ENCODE measurements around the gene GRAMD4. TPM values are rescaled to one million over a fixed set of nuclear protein-coding genes. Genes with fewer than 3 reads are reported as not detected.

Gene GRAMD4
- total RNA-seq, 1 donor from 2014 or later: 24.1 TPM

DNA sequence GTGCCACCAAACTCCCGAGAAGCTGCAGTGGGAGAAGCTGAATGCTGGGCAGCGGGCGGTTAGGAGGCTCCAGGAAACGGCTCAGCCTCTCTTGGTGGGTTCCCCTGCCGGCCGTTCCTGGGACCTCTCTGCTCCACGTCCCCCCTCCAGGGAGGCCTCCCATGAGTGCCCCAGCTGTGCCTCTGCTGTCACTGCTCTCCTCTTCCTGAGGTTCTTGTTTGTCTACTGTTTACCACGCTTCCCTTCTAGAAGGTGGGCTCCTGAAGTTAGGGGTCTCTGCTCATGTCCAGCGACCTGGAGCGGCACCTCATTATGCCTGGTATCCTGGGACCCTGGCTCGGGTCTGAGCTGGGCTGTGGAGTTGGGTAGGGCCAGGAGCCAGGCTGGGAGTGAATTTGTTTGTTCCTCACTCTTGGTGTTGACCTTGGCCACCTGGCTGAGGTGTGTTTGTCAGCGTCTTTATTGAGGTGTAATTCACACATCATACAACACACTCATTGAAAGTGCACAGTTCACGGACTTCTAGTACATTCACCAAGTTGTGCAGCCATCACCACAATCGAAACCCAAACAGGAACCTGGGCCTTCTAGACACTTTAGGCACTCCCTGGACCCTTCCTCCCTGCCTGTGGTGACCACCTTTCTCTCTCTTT is 37.8 kb upstream of the GRAMD4 start:
- DNase-seq (ENCODE audit: extremely low read depth, low read depth, low spot score): no peak

GRCh38 chr22:46583571-46583970 is 36.6 kb upstream of the GRAMD4 start:
- DNase-seq (ENCODE audit: extremely low read depth, low read depth, low spot score): no peak

DNA sequence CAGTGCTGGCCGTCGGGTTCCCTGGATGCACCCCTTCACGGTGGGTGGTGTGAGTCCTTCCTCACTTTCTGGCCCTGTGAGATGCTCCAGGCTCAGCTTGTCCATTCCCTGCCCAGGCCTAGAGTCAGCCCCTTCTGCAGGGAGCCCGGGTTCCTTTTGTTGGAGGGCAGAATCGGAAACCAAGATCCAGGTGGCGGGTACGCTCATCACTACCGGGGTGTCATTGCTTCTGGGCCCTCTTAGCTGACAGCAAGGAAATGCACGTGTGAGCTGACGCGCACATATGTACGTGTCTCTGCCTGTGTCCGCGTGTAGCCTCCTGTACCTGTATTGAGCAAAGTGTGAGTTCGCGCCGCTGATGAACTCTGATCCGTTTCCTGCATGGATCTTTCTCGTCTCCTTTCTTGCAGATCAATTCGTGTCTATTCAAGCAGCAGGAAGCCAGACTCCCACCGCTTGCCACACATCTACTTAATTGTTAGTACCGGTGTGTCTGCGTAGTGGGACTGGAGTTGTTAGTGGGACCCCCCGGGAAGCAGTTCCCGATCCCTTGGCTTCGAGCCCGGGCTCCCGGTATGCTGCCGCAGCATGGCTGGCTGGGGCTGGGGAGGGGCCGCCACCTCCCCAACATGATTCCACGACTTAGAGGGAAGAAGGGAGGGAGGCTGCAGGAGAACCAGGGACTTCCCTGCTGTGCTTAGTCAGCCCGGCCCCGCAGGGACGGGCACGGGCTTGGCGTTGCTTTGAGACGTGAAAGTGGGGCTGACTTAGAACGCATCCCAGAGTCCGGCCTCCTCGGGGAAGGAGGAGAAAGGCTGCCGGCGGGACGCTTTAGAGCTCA is 35.9 kb upstream of the GRAMD4 start:
- DNase-seq (ENCODE audit: extremely low read depth, low read depth, low spot score): no peak

- no peak for DNase-seq (ENCODE audit: extremely low read depth, low read depth, low spot score)
Observed at GRCh38 chr22:46585340-46586122, 34.7 kb upstream of the GRAMD4 start.

DNA sequence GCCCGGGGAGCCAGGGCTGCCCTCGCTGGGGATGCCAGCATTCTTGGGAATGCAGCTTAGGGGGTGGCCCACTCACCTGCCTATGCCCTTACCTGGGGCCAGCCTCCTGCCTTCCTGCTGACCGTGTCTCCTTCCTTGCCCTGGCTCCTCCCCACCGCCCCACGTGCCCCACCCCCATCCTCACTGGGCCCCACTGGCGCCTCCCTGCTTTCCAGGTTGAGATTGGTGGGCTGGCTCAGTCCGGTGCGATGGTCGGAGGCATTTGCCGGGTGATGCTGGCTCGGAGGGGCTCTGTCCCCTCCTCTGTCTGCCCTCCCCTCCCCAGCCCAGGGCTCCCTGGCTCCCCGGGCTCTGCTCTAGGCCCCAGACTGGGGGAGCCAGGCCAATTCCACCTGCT is 34.1 kb upstream of the GRAMD4 start:
- no peak for DNase-seq (ENCODE audit: extremely low read depth, low read depth, low spot score)

DNA sequence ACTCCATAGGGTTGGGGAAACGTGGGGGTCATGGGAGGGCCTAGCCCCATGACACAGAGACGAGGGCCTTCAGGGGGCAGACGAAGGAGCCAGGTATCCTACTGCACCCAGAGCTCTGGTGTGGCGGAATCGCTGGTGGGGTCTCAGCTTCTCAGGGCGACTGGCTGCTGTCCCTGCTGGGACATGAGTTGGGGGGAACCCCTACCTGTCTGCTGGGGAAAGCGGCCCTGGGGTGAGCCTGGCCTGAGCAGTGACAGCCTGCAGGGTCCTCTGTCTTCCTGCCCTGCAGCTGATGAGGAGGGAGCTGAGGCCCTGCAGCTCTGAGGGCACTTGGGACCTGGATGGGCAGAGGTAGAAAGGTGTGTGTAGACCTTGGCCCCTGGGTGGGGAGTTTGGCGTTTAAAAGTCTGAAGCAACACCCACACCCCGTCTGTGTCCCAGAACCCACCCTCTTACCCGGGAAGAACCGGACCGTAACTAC is 33.6 kb upstream of the GRAMD4 start:
- DNase-seq (ENCODE audit: extremely low read depth, low read depth, low spot score): no peak

DNA sequence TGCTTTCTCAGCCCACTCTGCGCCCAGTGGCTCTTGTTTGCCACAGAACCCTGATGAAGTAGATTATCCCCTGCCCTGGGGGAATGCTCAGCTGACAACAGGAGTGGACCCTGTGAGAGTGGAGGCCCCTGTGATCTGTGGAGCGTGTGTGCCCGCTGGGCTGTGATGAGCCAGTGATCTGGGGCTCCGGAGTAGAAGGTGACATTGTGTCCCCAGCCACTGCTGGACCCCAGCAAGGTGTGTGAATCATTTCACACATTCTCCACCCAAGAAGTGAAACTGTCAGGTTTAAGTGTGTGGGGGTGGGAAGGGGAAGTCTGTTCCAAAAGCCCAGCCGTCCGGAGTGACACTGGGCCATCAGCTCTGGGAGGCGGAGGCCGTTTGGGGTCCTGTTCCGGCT is 33.1 kb upstream of the GRAMD4 start:
- no peak for DNase-seq (ENCODE audit: extremely low read depth, low read depth, low spot score)

DNA sequence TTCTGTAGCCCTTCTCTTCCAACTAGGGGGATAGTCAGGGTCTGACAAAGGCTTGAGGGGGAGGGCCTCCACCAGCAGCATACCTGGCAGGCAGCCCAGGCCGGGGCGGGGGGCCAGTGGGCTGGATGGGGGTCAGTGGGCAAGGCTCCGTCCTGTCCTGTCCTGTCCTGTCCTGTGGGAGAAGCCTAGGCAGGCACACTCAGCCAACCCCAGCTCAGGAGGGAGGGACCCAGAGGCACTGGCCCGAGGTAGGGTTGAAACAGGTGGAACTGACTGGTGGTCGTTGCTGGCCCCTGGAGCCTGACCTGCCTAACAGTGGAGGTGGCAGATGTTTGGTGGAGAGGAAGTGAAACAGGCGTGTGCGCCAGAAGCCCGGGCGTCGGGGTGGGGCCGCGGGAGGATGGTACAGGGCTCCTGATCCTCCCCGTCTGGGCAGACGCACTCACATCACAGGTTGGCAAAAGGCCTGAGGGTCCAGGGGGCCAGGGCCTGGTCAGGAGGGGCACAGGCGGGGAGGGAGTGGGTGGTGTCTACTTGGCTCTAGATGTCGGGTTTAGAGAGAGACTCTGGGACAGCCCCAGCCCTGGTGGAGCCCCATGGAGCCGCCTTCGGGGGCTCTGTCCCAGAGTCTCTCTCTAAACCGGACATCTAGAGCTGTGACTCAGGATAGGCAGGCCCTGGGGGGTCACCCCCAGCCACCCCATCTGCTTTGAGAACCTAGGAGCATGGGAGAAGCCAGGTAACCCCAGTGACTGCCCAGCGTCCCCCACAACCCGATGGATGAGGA is 32.5 kb upstream of the GRAMD4 start:
- no peak for DNase-seq (ENCODE audit: extremely low read depth, low read depth, low spot score)

GRCh38 chr22:46588279-46589140 is 31.7 kb upstream of the GRAMD4 start:
- DNase-seq (ENCODE audit: extremely low read depth, low read depth, low spot score): no peak

DNA sequence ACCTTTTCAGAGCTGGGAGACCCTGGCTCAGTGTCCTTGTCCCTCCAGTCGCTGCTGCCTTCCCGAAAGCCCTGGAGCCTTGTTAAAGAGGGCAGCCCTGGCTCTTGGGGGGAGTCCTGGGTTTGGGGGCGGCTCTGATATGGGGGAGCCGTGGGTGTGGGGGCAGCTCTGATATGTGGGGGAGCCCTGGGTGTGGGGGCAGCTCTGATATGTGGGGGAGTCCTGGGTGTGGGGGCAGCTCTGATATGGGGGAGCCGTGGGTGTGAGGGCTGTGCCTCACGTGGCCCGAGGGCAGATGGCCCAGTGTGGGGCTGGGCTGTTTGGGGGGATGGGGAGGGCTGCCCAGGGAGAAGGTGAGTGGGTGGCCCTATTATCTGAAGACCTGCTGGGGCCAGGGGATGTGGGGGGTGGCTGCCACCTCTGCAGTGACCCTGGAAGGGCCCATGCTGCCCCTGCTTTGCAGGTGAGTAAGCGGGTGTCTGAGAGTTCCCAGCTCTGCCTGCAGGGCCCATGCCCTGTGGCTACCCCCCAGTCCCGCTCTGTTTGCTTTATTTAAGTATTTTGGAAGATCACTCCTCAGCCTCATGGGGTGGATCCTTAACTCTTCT is 30.9 kb upstream of the GRAMD4 start:
- DNase-seq (ENCODE audit: extremely low read depth, low read depth, low spot score): no peak

GRCh38 chr22:46589871-46590271 is 30.3 kb upstream of the GRAMD4 start:
- DNase-seq (ENCODE audit: extremely low read depth, low read depth, low spot score): no peak

DNA sequence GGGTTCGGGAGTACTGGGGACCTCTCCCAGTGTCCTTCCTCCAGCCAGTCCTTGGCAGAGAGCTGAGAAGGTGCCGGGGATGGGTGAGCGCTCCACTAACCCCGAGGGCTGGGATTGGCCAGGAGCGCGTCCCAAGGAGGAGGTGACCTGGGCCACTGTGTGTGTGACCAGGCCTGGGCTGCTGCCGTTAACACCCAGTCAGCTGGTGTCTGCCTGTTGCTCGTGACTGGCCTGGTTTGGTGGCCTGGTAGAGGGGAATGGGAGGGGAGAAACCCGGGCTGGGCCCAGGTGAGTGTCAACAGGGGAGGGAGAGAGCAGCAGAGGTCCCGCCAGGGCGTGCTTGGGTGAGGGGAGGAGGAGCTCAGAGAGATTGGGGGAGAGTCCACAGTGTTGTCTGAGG is 29.9 kb upstream of the GRAMD4 start:
- no peak for DNase-seq (ENCODE audit: extremely low read depth, low read depth, low spot score)

GRCh38 chr22:46591930-46592329 is 28.3 kb upstream of the GRAMD4 start:
- no peak for DNase-seq (ENCODE audit: extremely low read depth, low read depth, low spot score)

DNA sequence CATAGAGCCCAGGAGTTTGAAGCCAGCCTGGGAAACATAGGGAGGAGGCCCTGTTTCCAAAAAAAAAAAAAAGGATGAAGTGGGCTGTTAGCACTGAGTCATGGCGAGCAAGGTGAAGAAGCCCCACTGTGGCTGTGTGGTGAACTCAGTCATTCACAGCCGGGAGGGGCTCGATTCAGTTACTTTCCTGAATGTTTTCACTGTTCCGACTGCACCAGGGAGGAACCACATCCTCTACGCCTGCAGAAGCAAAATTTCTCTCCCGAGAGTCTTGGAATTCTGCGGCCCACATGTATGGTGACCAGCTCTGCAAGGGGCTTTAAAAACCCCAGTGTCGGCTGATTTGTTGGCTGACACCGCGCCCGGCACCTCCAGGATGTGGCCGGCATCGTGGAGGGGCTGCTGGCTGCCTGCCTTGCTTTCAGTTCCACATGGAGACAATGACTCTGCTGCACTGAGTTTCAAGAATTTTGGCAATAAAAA is 27.8 kb upstream of the GRAMD4 start:
- DNase-seq (ENCODE audit: extremely low read depth, low read depth, low spot score): no peak

DNA sequence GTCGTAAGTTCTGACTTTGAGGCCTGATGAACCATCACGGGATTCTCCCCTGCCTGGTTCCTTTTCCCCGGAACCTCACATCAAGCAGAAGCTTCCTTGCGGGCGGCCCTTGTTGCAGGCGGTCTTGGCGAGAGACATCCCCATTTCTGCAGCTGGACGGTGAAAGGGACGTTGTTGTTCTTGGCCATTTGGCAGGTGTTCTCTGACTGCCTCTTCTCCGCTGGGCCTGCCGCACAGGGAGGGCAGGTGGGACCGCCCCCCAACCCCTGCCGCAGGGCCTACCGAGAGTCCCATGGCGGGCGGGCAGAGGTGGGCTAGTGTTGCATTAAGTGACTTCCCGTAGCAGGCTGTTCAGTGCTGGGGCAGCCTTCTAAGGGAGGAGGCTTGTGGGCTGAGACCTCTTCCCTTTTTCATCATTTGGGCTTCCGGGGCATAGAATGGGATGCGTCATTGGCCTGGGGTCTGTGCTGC is 26.9 kb upstream of the GRAMD4 start:
- no peak for DNase-seq (ENCODE audit: extremely low read depth, low read depth, low spot score)

DNA sequence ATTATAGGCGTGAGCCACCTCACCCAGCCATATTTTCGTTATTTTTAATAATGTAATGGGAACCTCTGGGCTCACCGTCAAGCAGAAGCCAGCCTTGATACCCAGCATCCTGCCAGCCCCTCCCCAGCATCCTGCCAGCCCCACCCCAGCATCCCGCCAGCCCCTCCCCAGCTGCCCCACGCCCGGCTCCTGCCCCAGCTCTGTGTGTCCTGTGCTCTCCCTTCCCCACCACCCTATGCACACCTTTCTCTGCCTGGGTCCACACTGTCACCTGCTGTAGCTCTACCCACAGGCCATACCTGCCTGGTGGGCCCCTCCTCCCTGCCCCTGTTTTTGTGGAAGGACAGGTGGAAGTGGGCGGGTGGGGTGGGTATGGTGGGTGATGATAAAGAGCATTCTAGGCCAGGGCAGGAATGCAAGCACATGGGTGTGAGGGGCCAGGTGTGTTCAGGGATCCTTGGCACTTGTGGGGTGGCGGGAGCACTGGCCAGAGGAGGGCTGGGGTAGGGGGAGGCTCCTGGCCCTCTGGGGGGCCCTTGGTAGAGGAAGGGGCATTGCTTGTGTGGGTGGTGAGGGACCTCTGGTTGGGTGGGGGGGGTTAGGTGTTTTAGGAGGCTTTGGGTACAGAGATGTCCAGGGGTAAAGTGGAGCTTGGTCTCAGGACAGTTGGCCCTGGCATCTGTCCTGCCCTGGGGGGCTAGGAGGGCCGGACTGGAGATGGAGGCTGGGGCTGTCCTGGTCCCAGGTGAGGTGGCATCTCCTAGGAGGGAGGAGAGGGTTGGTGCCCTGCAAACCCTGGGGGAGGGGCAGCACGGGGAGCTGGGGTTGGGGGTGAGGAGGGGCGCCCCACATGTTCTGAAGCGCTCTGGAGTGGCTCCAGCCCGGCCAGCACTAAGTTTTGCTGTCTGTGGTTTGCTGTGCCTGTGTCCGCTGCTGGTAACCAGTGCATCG is 25.9 kb upstream of the GRAMD4 start:
- DNase-seq (ENCODE audit: extremely low read depth, low read depth, low spot score): no peak

DNA sequence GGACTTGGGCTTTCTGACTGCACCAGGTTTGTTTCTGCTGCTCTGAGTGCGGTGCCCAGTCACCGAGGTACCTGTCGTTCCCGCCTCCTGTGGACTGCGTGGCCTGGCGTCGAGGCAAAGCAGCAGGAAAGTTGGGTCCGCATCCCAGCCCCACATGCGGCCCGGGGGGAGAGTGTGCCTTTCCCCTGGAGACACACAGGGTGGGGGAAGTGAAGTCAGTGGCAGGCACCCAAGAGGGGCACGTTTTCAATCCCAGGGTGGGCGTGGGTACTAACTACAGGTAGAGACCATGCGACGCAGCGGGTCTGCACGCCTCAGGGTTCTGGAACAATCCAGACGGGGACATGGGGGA is 25.3 kb upstream of the GRAMD4 start:
- no peak for DNase-seq (ENCODE audit: extremely low read depth, low read depth, low spot score)

GRCh38 chr22:46595545-46595944 is 24.6 kb upstream of the GRAMD4 start:
- no peak for DNase-seq (ENCODE audit: extremely low read depth, low read depth, low spot score)

Measured in glomerular endothelial cell (primary cell).